Smooth muscle cell (in vitro differentiated cells): ENCODE results near the gene PTH2. TPM values are rescaled to one million over a fixed set of nuclear protein-coding genes. Genes with fewer than 3 reads are reported as not detected.

Source experiments
- DNase-seq: peaks from one replicate; lab custom pipeline; 2025; ENCODE audit not compliant: unreplicated experiment; lab: John Stamatoyannopoulos, UW
- H2AFZ ChIP-seq: fragments of 200-600 bp; sonication (generic); 2 replicates; pipeline ENCODE4 v1.6.0; 2016; ENCODE audit warnings: antibody characterized with exemption, low read depth, mild to moderate bottlenecking
- H3F3A ChIP-seq: fragments of 200-600 bp; sonication (generic); 2 replicates; pipeline ENCODE4 v1.6.0; 2017; ENCODE audit warnings: antibody characterized with exemption, low read depth
- H3K27ac ChIP-seq: fragments of 200-600 bp; sonication (generic); 2 replicates; pipeline ENCODE4 v1.5.1; 2016; ENCODE audit warnings: low read depth, mild to moderate bottlenecking
- H3K27me3 ChIP-seq: fragments of 200-600 bp; sonication (generic); 2 replicates; pipeline ENCODE4 v1.6.1; 2016; ENCODE audit warnings: low read depth, mild to moderate bottlenecking
- H3K36me3 ChIP-seq: fragments of 200-600 bp; sonication (generic); 2 replicates; pipeline ENCODE4 v1.5.1; 2016; ENCODE audit warnings: low read depth
- H3K4me1 ChIP-seq: fragments of 200-600 bp; sonication (generic); 2 replicates; pipeline ENCODE4 v1.5.1; 2016; ENCODE audit warnings: low read depth
- H3K4me2 ChIP-seq: fragments of 200-600 bp; sonication (generic); 2 replicates; pipeline ENCODE4 v1.6.0; 2016; ENCODE audit warnings: mild to moderate bottlenecking
- H3K4me3 ChIP-seq: fragments of 200-600 bp; sonication (generic); 2 replicates; pipeline ENCODE4 v1.5.1; 2016; ENCODE audit warnings: mild to moderate bottlenecking
- H3K79me2 ChIP-seq: fragments of 200-600 bp; sonication (generic); 2 replicates; pipeline ENCODE4 v1.6.0; 2016; ENCODE audit warnings: low read depth, mild to moderate bottlenecking
- H3K9ac ChIP-seq: fragments of 200-600 bp; sonication (generic); 2 replicates; pipeline ENCODE4 v1.6.0; 2016; ENCODE audit warnings: low read depth
- H3K9me3 ChIP-seq: fragments of 200-600 bp; sonication (generic); replicated peaks from 2 replicates; pipeline ENCODE4 v1.5.1; 2016; ENCODE audit warnings: low read depth
- H4K20me1 ChIP-seq: fragments of 200-600 bp; sonication (generic); 2 replicates; pipeline ENCODE4 v1.6.0; 2016; ENCODE audit warnings: low read depth
- WGBS: methylation state at CpG from one replicate; pipeline ENCODE4 v1.1.7; 2016; ENCODE audit warnings: low lambda C conversion rate; 5-methylcytosine and 5-hydroxymethylcytosine counted together
- polyA plus RNA-seq: library from polyadenylated mRNA; unstranded; fragments of >200 nt; fragmentation: Nextera tagmentation; extraction: Ambion mirVana; gene quantifications from 2 replicates; pipeline ENCODE4 v1.2.1, GENCODE V29; 2016
- total RNA-seq: library from RNA; depleted of rRNA; stranded (reverse); fragments of >200 nt; gene quantifications from 2 replicates; pipeline ENCODE4 v1.2.3, GENCODE V29; 2014
- TF ChIP-seq, protein P1 (sequence below): fragments of 200-600 bp; sonication (generic); IDR thresholded peaks from 2 replicates; pipeline ENCODE4 v1.5.1; 2017; ENCODE audit warnings: borderline replicate concordance, mild to moderate bottlenecking, antibody characterized with exemption; ENCODE audit not compliant: insufficient read depth, poor library complexity, severe bottlenecking

PTH2 gene
- total and polyA plus RNA-seq, 2 experiments from 2014 or later, result not detected

DNA sequence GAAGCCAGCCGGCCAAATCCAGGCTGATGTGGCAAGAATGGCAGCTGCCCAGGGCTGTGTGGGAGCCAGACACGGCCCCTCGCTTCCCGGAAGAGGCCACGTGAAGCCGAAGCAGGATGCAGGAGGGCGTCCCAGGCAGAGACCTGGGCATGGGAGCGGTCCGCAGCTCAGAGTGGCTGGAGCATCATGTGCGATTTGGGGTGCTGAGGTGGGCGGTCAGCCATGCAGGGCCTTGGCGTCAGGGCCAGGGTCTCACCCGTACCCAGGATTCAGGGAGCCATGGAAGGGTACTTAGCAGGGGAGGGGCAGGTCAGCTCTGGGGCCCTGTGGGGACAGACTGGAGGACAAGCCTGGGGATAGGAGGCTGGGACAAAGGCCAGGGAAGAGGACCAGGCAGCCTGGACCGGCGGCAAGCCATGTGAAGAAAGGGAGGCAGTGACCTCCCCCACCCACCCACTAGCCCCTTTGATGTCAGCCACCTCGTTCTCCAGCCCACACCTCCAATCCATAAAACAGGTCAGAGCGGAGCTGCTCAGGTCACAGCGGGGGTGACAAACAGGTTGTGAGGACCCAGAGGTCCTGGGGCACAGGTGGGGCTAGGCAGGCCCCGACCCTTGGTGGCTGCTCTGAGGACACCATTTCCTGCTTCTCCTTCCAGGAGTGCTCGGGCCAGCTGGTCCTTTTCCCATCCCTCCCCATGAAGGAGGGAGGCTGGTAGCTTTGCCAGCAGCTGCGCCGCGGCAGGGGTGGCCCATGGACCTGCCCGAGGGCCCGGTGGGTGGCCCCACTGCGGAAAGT is 32.9 kb downstream of the PTH2 start:
- TF ChIP-seq, protein P1, sequence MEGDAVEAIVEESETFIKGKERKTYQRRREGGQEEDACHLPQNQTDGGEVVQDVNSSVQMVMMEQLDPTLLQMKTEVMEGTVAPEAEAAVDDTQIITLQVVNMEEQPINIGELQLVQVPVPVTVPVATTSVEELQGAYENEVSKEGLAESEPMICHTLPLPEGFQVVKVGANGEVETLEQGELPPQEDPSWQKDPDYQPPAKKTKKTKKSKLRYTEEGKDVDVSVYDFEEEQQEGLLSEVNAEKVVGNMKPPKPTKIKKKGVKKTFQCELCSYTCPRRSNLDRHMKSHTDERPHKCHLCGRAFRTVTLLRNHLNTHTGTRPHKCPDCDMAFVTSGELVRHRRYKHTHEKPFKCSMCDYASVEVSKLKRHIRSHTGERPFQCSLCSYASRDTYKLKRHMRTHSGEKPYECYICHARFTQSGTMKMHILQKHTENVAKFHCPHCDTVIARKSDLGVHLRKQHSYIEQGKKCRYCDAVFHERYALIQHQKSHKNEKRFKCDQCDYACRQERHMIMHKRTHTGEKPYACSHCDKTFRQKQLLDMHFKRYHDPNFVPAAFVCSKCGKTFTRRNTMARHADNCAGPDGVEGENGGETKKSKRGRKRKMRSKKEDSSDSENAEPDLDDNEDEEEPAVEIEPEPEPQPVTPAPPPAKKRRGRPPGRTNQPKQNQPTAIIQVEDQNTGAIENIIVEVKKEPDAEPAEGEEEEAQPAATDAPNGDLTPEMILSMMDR, result no peak

DNA sequence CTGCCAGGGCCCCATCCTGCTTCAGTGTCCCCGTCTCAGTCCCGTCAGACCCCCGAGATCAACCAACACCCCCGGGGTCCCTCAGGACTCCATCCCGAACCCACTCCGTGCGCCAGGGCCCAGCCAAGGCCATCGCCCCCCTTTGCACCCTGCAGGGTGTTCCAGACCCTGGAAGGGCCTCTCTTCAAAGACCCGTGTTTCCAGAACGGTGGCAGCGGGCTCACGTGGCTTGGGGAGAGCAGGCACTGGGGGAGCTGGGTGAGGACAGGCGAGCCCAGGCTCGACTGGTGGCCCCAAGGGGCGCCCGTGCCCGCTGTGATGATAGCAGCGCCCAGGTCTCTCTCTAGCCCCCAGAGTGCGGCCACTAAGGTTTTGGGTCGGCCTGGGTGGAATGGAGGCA is 33.8 kb downstream of the PTH2 start:
- Histone ChIP-seq H3K4me2 (no peak overlapping the region), H3K4me1 (no peaks in the 10 kb centered on the region), H4K20me1 (no peaks in the 10 kb centered on the region), H3K27ac (no peak overlapping the region), H3K9ac (no peak overlapping the region), H3K36me3 (no peaks in the 10 kb centered on the region), H3K27me3 (peaks cover 9% of the 10 kb centered on the region), H3K79me2 (no peaks in the 10 kb centered on the region), H3K9me3 (no peaks in the 10 kb centered on the region), H2AFZ (no peak overlapping the region), H3F3A (no peaks in the 10 kb centered on the region), H3K4me3 (no peak overlapping the region)
- 90% methylated on average over 20 of the region's 20 CpGs for WGBS
- no peak for DNase-seq
- TF ChIP-seq, protein P1, result no peak

More for the DNA sequence above, 32.9 kb downstream of the PTH2 start:
- no peak overlapping the region for H3K27ac ChIP-seq
- no peak overlapping the region for H3K9ac ChIP-seq
- no peaks in the 10 kb centered on the region for H3F3A ChIP-seq
- H3K27me3 ChIP-seq, result peaks cover 9% of the 10 kb centered on the region
- H3K79me2 ChIP-seq, result no peaks in the 10 kb centered on the region
- H3K36me3 ChIP-seq, result no peaks in the 10 kb centered on the region
- no peaks in the 10 kb centered on the region for H4K20me1 ChIP-seq
- WGBS, result 85% methylated on average over 26 of the region's 26 CpGs
- H3K4me2 ChIP-seq, result no peak overlapping the region
- no peak overlapping the region for H2AFZ ChIP-seq
- no peak for DNase-seq
- H3K4me3 ChIP-seq, result no peak overlapping the region
- H3K9me3 ChIP-seq, result no peaks in the 10 kb centered on the region
- no peaks in the 10 kb centered on the region for H3K4me1 ChIP-seq

DNA sequence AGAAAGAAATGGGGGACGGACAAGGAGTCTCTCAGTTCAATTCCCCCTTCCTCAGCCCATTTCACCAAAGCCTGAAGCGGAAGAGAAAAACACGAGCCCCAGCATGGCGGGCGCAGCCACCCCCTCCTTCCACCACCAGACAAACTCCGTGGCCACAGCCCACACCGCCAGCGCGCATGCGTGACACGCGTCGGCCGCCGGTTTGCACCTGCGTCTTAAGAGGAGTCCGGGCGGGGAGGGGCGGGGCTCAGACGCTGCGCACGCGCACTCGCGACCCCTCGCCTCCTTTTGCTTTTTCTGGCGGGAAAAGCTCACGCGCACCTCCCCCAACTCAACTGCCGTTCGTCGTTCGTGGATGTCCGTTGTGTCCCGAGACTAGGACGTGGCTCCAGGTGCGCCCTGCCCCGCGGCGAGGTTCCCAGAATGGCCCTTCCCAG is 35.3 kb downstream of the PTH2 start, which contains the start of gene KASH5:
KASH5 (plus strand) TSS at position 314 of the 437 bp plus-strand sequence. CDS start 2,635 bp downstream, outside the sequence.
- no peak within 1 kb of the TSS for H2AFZ ChIP-seq
- H3K4me3 ChIP-seq, result no peak within 1 kb of the TSS
- H3K4me1 ChIP-seq, result no peaks in the 10 kb centered on the region
- no peaks in the 10 kb centered on the region for H3F3A ChIP-seq
- no peak within 1 kb of the TSS for H3K27ac ChIP-seq
- WGBS, result 86% methylated on average over 40 of the region's 40 CpGs
- H3K9me3 ChIP-seq, result no peaks in the 10 kb centered on the region
- TF ChIP-seq, protein P1, result no peak
- no peaks in the 10 kb centered on the region for H3K79me2 ChIP-seq
- DNase-seq, result no peak
- H4K20me1 ChIP-seq, result no peaks in the 10 kb centered on the region
- no peak within 1 kb of the TSS for H3K4me2 ChIP-seq
- no peaks in the 10 kb centered on the region for H3K36me3 ChIP-seq
- H3K27me3 ChIP-seq, result no peaks in the 10 kb centered on the region
- no peak within 1 kb of the TSS for H3K9ac ChIP-seq

DNA sequence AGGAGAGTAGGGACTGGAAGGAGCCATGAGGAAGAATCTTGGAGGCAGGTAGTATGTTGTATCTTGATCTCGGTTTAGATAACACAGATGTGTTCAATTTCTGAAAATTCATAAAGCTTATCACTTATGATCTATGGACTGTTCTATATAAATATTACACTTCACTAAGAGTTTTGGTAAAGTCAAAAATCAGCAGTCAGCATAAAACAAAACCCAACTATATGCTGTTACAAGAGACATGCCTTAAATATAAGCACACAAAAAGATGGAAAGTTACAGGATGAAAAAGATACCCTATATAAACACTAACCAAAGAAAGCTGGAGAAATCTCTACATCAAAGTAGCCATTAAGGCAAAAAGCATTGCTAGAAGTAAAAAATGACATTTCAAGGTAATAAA is 39.6 kb downstream of the PTH2 start:
- WGBS, result 89% methylated on average over 1 of the region's 1 CpG
- no peak overlapping the region for H3K27ac ChIP-seq
- H4K20me1 ChIP-seq, result no peaks in the 10 kb centered on the region
- H3K27me3 ChIP-seq, result no peaks in the 10 kb centered on the region
- no peak overlapping the region for H2AFZ ChIP-seq
- no peak for DNase-seq
- H3K9me3 ChIP-seq, result no peaks in the 10 kb centered on the region
- H3F3A ChIP-seq, result no peaks in the 10 kb centered on the region
- no peak overlapping the region for H3K9ac ChIP-seq
- H3K36me3 ChIP-seq, result no peaks in the 10 kb centered on the region
- no peaks in the 10 kb centered on the region for H3K4me1 ChIP-seq
- TF ChIP-seq, protein P1, result no peak
- no peak overlapping the region for H3K4me3 ChIP-seq
- no peak overlapping the region for H3K4me2 ChIP-seq
- H3K79me2 ChIP-seq, result no peaks in the 10 kb centered on the region
